Trophoblast cell (in vitro differentiated cells and primary cell): Measurements from ENCODE around the gene PKLR.

Source experiments
- DNase-seq, 2 donors: peaks; one replicate each; pipeline ENCODE4 v3.0.0-alpha.2; 2016
- H2AFZ ChIP-seq: 2 replicates; pipeline ENCODE4 v1.6.1; 2013; ENCODE audit warnings: low read length, moderate library complexity, mild to moderate bottlenecking; ENCODE audit not compliant: insufficient read depth, poor library complexity
- H2AK5ac ChIP-seq: 2 replicates; pipeline ENCODE4 v1.6.1; 2013; ENCODE audit warnings: mild to moderate bottlenecking, low read length
- H2BK120ac ChIP-seq: 2 replicates; pipeline ENCODE4 v1.6.1; 2013; ENCODE audit warnings: low read length, mild to moderate bottlenecking, moderate library complexity; ENCODE audit not compliant: insufficient read depth, poor library complexity
- H2BK12ac ChIP-seq: 2 replicates; pipeline ENCODE4 v1.6.1; 2013; ENCODE audit warnings: mild to moderate bottlenecking, low read length, moderate library complexity
- H2BK5ac ChIP-seq: 2 replicates; pipeline ENCODE4 v1.6.1; 2013; ENCODE audit warnings: low read length, low read depth, moderate library complexity, mild to moderate bottlenecking; ENCODE audit not compliant: poor library complexity
- H3K14ac ChIP-seq: 2 replicates; pipeline ENCODE4 v1.6.1; 2013; ENCODE audit warnings: mild to moderate bottlenecking, low read length
- H3K18ac ChIP-seq: 2 replicates; pipeline ENCODE4 v1.6.1; 2013; ENCODE audit warnings: mild to moderate bottlenecking, low read length
- H3K23ac ChIP-seq: 2 replicates; pipeline ENCODE4 v1.6.1; 2013; ENCODE audit warnings: low read length
- H3K27ac ChIP-seq: 2 replicates; pipeline ENCODE4 v1.5.1; 2013; ENCODE audit warnings: low read depth, mild to moderate bottlenecking, inconsistent platforms, low read length, moderate library complexity
- H3K27me3 ChIP-seq: 2 replicates; pipeline ENCODE4 v1.6.1; 2013; ENCODE audit warnings: inconsistent platforms, mild to moderate bottlenecking, low read length, moderate library complexity; ENCODE audit not compliant: insufficient read depth
- H3K36me3 ChIP-seq, 2 experiments: 1 replicate in 1 of 2; 2 replicates in 1 of 2; pipeline ENCODE4 v1.6.1; 2013; ENCODE audit warnings: low read length in 2 of 2, mild to moderate bottlenecking in 2 of 2, moderate library complexity in 1 of 2; ENCODE audit not compliant: insufficient read depth in 2 of 2, control insufficient read depth in 1 of 2
- H3K4ac ChIP-seq: 2 replicates; pipeline ENCODE4 v1.6.1; 2013; ENCODE audit warnings: low read depth, mild to moderate bottlenecking, low read length, moderate library complexity
- H3K4me1 ChIP-seq, 2 experiments: 1 replicate in 1 of 2; 2 replicates in 1 of 2; pipeline ENCODE4 v1.6.1; 2013; ENCODE audit warnings: low read length in 2 of 2, mild to moderate bottlenecking in 2 of 2, moderate library complexity in 1 of 2; ENCODE audit not compliant: insufficient read depth in 2 of 2, control insufficient read depth in 1 of 2
- H3K4me2 ChIP-seq: 2 replicates; pipeline ENCODE4 v1.6.1; 2013; ENCODE audit warnings: inconsistent platforms, mild to moderate bottlenecking, low read length, moderate library complexity
- H3K4me3 ChIP-seq: 2 replicates; pipeline ENCODE4 v1.5.1; 2013; ENCODE audit warnings: mild to moderate bottlenecking, low read depth, low read length, inconsistent platforms
- H3K79me1 ChIP-seq: one replicate; pipeline ENCODE4 v1.6.1; 2013; ENCODE audit warnings: low read length
- H3K79me2 ChIP-seq: 2 replicates; pipeline ENCODE4 v1.6.1; 2013; ENCODE audit warnings: low read length, mild to moderate bottlenecking; ENCODE audit not compliant: control insufficient read depth, insufficient read depth, poor library complexity
- H3K9ac ChIP-seq: 2 replicates; pipeline ENCODE4 v1.6.1; 2013; ENCODE audit warnings: mild to moderate bottlenecking, low read length
- H3K9me3 ChIP-seq: 2 replicates; pipeline ENCODE4 v1.6.1; 2013; ENCODE audit warnings: low read depth, mild to moderate bottlenecking, control low read depth, inconsistent platforms, low read length; ENCODE audit not compliant: insufficient read depth
- H4K12ac ChIP-seq: 2 replicates; pipeline ENCODE4 v1.6.1; 2013; ENCODE audit warnings: low read depth, mild to moderate bottlenecking, low read length, moderate library complexity
- H4K8ac ChIP-seq: 2 replicates; pipeline ENCODE4 v1.6.1; 2013; ENCODE audit warnings: low read depth, mild to moderate bottlenecking, low read length, moderate library complexity
- H4K91ac ChIP-seq: one replicate; pipeline ENCODE4 v1.6.1; 2013; ENCODE audit warnings: low read depth, mild to moderate bottlenecking, low read length, moderate library complexity
- WGBS: extraction: QIAGEN DNeasy Blood & Tissue Kit; methylation state at CpG from one replicate; pipeline ENCODE4 v1.1.7; 2013; ENCODE audit warnings: missing lambda C conversion rate; ENCODE audit not compliant: insufficient read length, insufficient coverage; ENCODE audit errors: extremely low coverage; 5-methylcytosine and 5-hydroxymethylcytosine counted together

The PKLR gene

GRCh38 chr1:155284476-155284875, 16.8 kb downstream of the PKLR start:
- Histone ChIP-seq H4K8ac (no peak overlapping the region), H2BK120ac (no peak overlapping the region), H3K9ac (no peak overlapping the region), H4K12ac (no peak overlapping the region), H3K4me3 (no peak overlapping the region), H3K14ac (no peak overlapping the region), H4K91ac (no peak overlapping the region), H3K4ac (no peak overlapping the region), H3K36me3 (peaks cover 2% of the 10 kb centered on the region in 2 experiments), H3K27ac (no peak overlapping the region), H2AFZ (no peak overlapping the region), H3K27me3 (no peaks in the 10 kb centered on the region), H2BK5ac (no peak overlapping the region), H3K18ac (no peak overlapping the region), H3K9me3 (no peaks in the 10 kb centered on the region), H2BK12ac (no peak overlapping the region), H3K79me1 (no peaks in the 10 kb centered on the region), H3K4me1 (no peaks in the 10 kb centered on the region), H3K4me2 (no peak overlapping the region), H3K23ac (no peak overlapping the region), H3K79me2 (no peaks in the 10 kb centered on the region), H2AK5ac (no peak overlapping the region)
- WGBS = no CpG with 5 or more reads among the region's 12 CpGs
- no peak for DNase-seq

GRCh38 chr1:155282488-155283091, 18.6 kb downstream of the PKLR start:
- DNase-seq = no peak
- H3K18ac ChIP-seq = no peak overlapping the region
- H3K14ac ChIP-seq = no peak overlapping the region
- no peak overlapping the region for H2AFZ ChIP-seq
- no peaks in the 10 kb centered on the region for H3K79me2 ChIP-seq
- no peak overlapping the region for H4K8ac ChIP-seq
- peaks cover under 1% of the 10 kb centered on the region for H3K79me1 ChIP-seq
- no peak overlapping the region for H2BK12ac ChIP-seq
- no peak overlapping the region for H2BK120ac ChIP-seq
- no peak overlapping the region for H2BK5ac ChIP-seq
- H3K9me3 ChIP-seq = peaks cover 1% of the 10 kb centered on the region
- peaks cover 2% of the 10 kb centered on the region in 2 experiments for H3K36me3 ChIP-seq
- no peak overlapping the region for H3K27ac ChIP-seq
- H3K4me1 ChIP-seq = peaks cover 5 to 8% of the 10 kb centered on the region in 2 experiments
- no peak overlapping the region for H3K4me3 ChIP-seq
- no CpG with 5 or more reads among the region's 29 CpGs for WGBS
- no peak overlapping the region for H4K12ac ChIP-seq
- no peak overlapping the region for H3K9ac ChIP-seq
- H3K23ac ChIP-seq = no peak overlapping the region
- no peak overlapping the region for H3K4me2 ChIP-seq
- H3K4ac ChIP-seq = no peak overlapping the region
- no peak overlapping the region for H2AK5ac ChIP-seq
- no peak overlapping the region for H4K91ac ChIP-seq
- no peaks in the 10 kb centered on the region for H3K27me3 ChIP-seq

GRCh38 chr1:155279268-155279667, 22.0 kb downstream of the PKLR start:
- no peak for DNase-seq

GRCh38 chr1:155278689-155279160, 22.5 kb downstream of the PKLR start:
- no peak overlapping the region for H4K12ac ChIP-seq
- no peak overlapping the region for H3K4me3 ChIP-seq
- H3K18ac ChIP-seq = no peak overlapping the region
- no peaks in the 10 kb centered on the region for H3K27me3 ChIP-seq
- H3K36me3 ChIP-seq = peaks cover 2% of the 10 kb centered on the region in 2 experiments
- peaks cover 10 to 14% of the 10 kb centered on the region in 2 experiments for H3K4me1 ChIP-seq
- H2AFZ ChIP-seq = no peak overlapping the region
- no peak overlapping the region for H3K27ac ChIP-seq
- H3K14ac ChIP-seq = no peak overlapping the region
- no peak overlapping the region for H2BK120ac ChIP-seq
- DNase-seq = no peak
- H4K91ac ChIP-seq = no peak overlapping the region
- no peak overlapping the region for H3K4me2 ChIP-seq
- no CpG with 5 or more reads among the region's 10 CpGs for WGBS
- no peak overlapping the region for H2AK5ac ChIP-seq
- H3K9ac ChIP-seq = no peak overlapping the region
- peaks cover 5% of the 10 kb centered on the region for H3K79me1 ChIP-seq
- no peak overlapping the region for H3K4ac ChIP-seq
- H2BK5ac ChIP-seq = no peak overlapping the region
- peaks cover 1% of the 10 kb centered on the region for H3K9me3 ChIP-seq
- H4K8ac ChIP-seq = no peak overlapping the region
- H2BK12ac ChIP-seq = no peak overlapping the region
- H3K23ac ChIP-seq = no peak overlapping the region
- H3K79me2 ChIP-seq = peaks cover 3% of the 10 kb centered on the region

More at GRCh38 chr1:155279268-155279667, 22.0 kb downstream of the PKLR start:
- Histone ChIP-seq H3K9ac (peak overlapping the region; percentile 31), H3K36me3 (peaks cover 2% of the 10 kb centered on the region in 2 experiments), H2AK5ac (no peak overlapping the region), H4K91ac (no peak overlapping the region), H2BK12ac (no peak overlapping the region), H4K12ac (no peak overlapping the region), H3K4me3 (no peak overlapping the region), H2BK120ac (no peak overlapping the region), H3K27me3 (no peaks in the 10 kb centered on the region), H3K4me2 (no peak overlapping the region), H3K4me1 (peaks cover 8 to 12% of the 10 kb centered on the region in 2 experiments), H3K14ac (no peak overlapping the region), H3K79me1 (peaks cover 4% of the 10 kb centered on the region), H3K79me2 (peaks cover 3% of the 10 kb centered on the region), H2AFZ (no peak overlapping the region), H3K23ac (no peak overlapping the region), H4K8ac (no peak overlapping the region), H2BK5ac (no peak overlapping the region), H3K9me3 (peaks cover 1% of the 10 kb centered on the region), H3K4ac (no peak overlapping the region), H3K27ac (no peak overlapping the region), H3K18ac (no peak overlapping the region)
- WGBS = no CpG with 5 or more reads among the region's 2 CpGs
